Measurements from ENCODE around the gene FAM32A. TPM values are rescaled to one million over a fixed set of nuclear protein-coding genes. Genes with fewer than 3 reads are reported as not detected.

FAM32A gene
- total and polyA plus RNA-seq, 4 donors, result 81.6 to 142 (median 131) TPM

DNA sequence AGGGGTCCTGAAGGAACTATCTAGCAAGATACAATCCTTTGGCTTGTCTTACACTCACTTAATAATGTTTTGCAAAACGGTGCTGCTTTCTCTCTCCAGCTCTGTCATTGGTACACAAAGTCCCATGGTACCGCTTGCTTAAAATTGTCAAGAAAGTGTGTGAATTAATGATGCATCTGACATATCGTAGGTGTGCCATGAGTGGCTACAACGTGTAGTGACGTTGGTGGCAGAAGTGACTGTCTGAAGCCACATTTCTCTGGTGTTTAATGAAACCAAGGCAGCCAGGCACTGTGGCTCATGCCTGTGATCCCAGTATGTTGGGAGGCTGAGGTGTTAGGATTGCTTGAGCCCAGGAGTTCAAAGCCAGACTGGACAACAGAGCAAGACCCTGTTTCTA lies 39.1 kb upstream of the FAM32A start:
- H3K27me3 ChIP-seq (ENCODE audit: control insufficient read depth, insufficient read depth, low read length), result no peaks in the 10 kb centered on the region
- H3K4me3 ChIP-seq (ENCODE audit: low read depth, low read length), result no peak overlapping the region
- no peak for DNase-seq (ENCODE audit: low read depth in 4 of 6, low spot score in 6 of 6)
- no peaks in the 10 kb centered on the region for H3K4me1 ChIP-seq (ENCODE audit: control insufficient read depth, insufficient read depth, low read length)
- 81% methylated on average over 5 of the region's 5 CpGs for WGBS (ENCODE audit: insufficient coverage)
- H3K27ac ChIP-seq (ENCODE audit: low read depth, low read length), result no peak overlapping the region
- H3K36me3 ChIP-seq (ENCODE audit: control insufficient read depth, insufficient read depth, low read length), result no peaks in the 10 kb centered on the region
- H3K9me3 ChIP-seq (ENCODE audit: control insufficient read depth, insufficient read depth, low read length), result no peaks in the 10 kb centered on the region

DNA sequence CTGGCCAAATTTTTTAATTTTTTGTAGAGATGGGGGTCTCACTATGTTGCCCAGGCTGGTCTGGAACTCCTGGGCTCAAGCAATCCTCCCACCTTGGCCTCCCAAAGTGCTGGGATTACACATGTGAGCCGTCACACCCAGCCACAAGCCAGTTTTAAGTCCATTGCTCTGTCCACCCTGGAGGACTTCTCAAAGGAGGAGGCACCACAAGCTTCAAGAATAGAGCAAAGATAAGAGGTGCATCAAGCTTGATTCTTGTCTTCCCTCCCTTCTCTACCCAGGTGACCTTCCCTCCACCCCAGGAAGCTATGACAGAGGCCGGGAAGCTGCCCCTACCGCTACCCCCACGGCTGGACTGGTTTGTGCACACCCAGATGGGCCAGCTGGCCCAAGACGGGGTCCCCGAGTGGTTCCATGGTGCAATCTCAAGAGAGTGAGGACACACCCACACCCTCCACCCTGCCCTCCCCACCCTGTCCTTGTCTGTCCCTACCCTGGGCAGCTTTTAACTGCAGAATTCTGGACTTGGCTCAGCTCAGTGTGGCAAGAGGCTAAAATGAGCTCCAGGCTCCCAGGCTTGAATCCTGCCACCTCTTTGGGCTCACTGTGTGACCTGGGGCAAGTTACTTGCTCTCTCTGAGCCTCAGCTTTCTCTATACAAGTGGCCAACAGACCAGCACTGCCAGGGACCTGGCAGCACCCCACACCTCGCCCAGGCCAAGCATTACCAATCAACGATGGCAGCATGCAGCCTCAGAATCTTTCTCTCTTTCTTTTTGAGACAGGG lies 36.6 kb upstream of the FAM32A start:
- DNase-seq (ENCODE audit: low read depth in 4 of 6, low spot score in 6 of 6), result no peak
- no peaks in the 10 kb centered on the region for H3K4me1 ChIP-seq (ENCODE audit: control insufficient read depth, insufficient read depth, low read length)
- H3K27me3 ChIP-seq (ENCODE audit: control insufficient read depth, insufficient read depth, low read length), result no peaks in the 10 kb centered on the region
- H3K4me3 ChIP-seq (ENCODE audit: low read depth, low read length), result no peak overlapping the region
- WGBS (ENCODE audit: insufficient coverage), result 73% methylated on average over 8 of the region's 8 CpGs
- no peaks in the 10 kb centered on the region for H3K36me3 ChIP-seq (ENCODE audit: control insufficient read depth, insufficient read depth, low read length)
- H3K27ac ChIP-seq (ENCODE audit: low read depth, low read length), result no peak overlapping the region
- no peaks in the 10 kb centered on the region for H3K9me3 ChIP-seq (ENCODE audit: control insufficient read depth, insufficient read depth, low read length)

DNA sequence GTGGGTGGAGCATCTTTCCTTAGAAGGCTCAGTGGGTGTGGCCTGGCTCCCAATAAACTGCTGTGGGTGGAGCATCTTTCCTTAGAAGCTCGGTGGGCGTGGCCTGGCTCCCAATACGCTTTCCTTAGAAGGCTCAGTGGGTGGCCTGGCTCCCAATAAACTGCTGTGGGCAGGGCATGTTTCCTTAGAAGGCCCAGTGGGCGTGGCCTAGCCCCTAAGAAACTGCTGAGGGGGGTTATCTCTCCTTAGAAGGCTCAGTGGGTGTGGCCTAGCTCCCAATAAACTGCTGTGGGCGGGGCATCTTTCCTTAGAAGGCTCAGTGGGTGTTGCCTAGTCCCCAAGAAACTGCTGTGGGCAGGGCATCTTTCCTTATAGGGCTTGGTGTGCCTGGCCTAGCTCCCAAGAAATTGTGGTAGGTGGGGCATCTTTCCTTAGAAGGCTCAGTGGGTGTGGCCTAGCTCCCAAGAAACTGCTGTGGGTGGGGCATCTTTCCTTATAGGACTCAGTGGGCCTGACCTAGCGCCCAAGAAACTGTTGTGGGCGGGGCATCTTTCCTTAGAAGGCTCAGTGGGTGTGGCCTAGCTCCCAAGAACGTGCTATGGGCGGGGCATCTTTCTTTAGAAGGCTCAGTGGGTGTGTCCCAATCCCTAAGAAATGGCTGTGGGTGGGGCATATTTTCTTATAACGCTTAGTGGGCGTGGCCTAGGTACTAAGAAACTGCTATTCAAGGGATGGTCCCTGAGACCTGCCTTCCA lies 31.5 kb upstream of the FAM32A start:
- Histone ChIP-seq H3K27ac (ENCODE audit: low read depth, low read length) (no peak overlapping the region), H3K27me3 (ENCODE audit: control insufficient read depth, insufficient read depth, low read length) (no peaks in the 10 kb centered on the region), H3K36me3 (ENCODE audit: control insufficient read depth, insufficient read depth, low read length) (no peaks in the 10 kb centered on the region), H3K9me3 (ENCODE audit: control insufficient read depth, insufficient read depth, low read length) (no peaks in the 10 kb centered on the region), H3K4me1 (ENCODE audit: control insufficient read depth, insufficient read depth, low read length) (no peaks in the 10 kb centered on the region), H3K4me3 (ENCODE audit: low read depth, low read length) (no peak overlapping the region)
- 92% methylated on average over 8 of the region's 11 CpGs for WGBS (ENCODE audit: insufficient coverage)
- DNase-seq (ENCODE audit: low read depth in 4 of 6, low spot score in 6 of 6), result no peak

DNA sequence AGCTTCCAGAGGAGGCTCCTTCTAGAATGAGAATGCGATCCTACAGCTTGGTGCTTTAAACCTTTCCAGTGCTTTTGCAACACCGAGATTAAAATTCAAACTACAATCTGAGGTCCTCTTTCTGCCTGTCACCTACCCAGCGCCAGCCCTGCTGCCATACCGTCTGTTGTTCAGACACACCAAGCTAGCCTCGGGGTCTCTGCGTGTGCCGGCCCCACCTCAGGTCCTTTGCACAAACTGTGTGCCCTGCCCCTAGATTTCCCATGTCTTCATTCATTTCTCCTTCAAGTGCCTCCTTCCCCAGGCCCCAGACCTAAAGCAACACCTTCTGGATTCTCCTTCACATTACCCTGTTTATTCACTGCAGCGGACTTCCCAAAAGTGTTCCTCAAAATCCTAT lies 30.7 kb upstream of the FAM32A start:
- 89% methylated on average over 8 of the region's 8 CpGs for WGBS (ENCODE audit: insufficient coverage)
- DNase-seq (ENCODE audit: low read depth in 4 of 6, low spot score in 6 of 6), result no peak
- no peaks in the 10 kb centered on the region for H3K27me3 ChIP-seq (ENCODE audit: control insufficient read depth, insufficient read depth, low read length)
- no peaks in the 10 kb centered on the region for H3K36me3 ChIP-seq (ENCODE audit: control insufficient read depth, insufficient read depth, low read length)
- no peaks in the 10 kb centered on the region for H3K9me3 ChIP-seq (ENCODE audit: control insufficient read depth, insufficient read depth, low read length)
- no peak overlapping the region for H3K4me3 ChIP-seq (ENCODE audit: low read depth, low read length)
- H3K27ac ChIP-seq (ENCODE audit: low read depth, low read length), result no peak overlapping the region
- no peaks in the 10 kb centered on the region for H3K4me1 ChIP-seq (ENCODE audit: control insufficient read depth, insufficient read depth, low read length)

DNA sequence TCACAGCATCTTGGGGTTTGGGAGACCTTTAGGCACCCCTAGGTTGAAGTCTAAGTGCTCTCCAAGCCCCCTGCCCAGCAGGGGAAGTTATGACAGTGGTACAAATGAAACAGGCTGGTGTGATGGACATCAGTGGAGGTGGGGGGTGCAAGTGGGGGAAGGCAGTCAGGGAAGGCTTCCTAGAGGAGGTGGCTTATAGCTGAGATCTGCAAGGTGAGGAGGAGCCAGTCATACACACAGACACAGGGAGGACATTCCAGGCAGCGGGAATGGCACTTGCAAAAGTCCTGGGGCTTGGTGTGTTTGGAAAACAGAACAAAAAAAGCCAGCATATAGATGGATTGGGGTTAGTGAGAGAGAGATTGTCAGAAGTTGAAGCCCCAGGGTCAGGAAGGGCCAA lies 30.1 kb upstream of the FAM32A start:
- Histone ChIP-seq H3K36me3 (ENCODE audit: control insufficient read depth, insufficient read depth, low read length) (no peaks in the 10 kb centered on the region), H3K4me3 (ENCODE audit: low read depth, low read length) (no peak overlapping the region), H3K27me3 (ENCODE audit: control insufficient read depth, insufficient read depth, low read length) (no peaks in the 10 kb centered on the region), H3K27ac (ENCODE audit: low read depth, low read length) (no peak overlapping the region), H3K4me1 (ENCODE audit: control insufficient read depth, insufficient read depth, low read length) (no peaks in the 10 kb centered on the region), H3K9me3 (ENCODE audit: control insufficient read depth, insufficient read depth, low read length) (no peaks in the 10 kb centered on the region)
- WGBS (ENCODE audit: insufficient coverage), result 89% methylated on average over 1 of the region's 1 CpG
- no peak for DNase-seq (ENCODE audit: low read depth in 4 of 6, low spot score in 6 of 6)

DNA sequence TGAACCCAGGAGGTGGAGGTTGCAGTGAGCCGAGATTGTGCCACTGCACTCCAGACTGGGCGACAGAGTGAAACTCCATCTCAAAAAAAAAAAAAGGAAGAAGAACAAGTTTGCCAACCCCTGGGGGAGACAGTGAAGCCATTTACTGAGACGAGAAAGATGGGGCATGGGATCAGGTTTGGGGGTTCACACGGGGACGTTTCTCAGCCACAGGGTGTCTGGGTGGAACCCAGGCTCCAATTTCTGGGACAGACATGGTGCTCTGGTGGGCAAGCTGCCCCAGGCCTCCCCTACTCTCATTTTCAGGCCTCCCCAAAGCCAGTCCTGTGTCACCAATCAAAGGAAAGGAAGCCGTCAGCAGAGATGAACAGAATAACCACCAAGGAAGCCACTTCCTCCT lies 28.3 kb upstream of the FAM32A start:
- no peaks in the 10 kb centered on the region for H3K36me3 ChIP-seq (ENCODE audit: control insufficient read depth, insufficient read depth, low read length)
- H3K4me3 ChIP-seq (ENCODE audit: low read depth, low read length), result no peak overlapping the region
- no peaks in the 10 kb centered on the region for H3K4me1 ChIP-seq (ENCODE audit: control insufficient read depth, insufficient read depth, low read length)
- no peaks in the 10 kb centered on the region for H3K27me3 ChIP-seq (ENCODE audit: control insufficient read depth, insufficient read depth, low read length)
- H3K9me3 ChIP-seq (ENCODE audit: control insufficient read depth, insufficient read depth, low read length), result no peaks in the 10 kb centered on the region
- no peak for DNase-seq (ENCODE audit: low read depth in 4 of 6, low spot score in 6 of 6)
- WGBS (ENCODE audit: insufficient coverage), result 79% methylated on average over 5 of the region's 6 CpGs
- no peak overlapping the region for H3K27ac ChIP-seq (ENCODE audit: low read depth, low read length)

DNA sequence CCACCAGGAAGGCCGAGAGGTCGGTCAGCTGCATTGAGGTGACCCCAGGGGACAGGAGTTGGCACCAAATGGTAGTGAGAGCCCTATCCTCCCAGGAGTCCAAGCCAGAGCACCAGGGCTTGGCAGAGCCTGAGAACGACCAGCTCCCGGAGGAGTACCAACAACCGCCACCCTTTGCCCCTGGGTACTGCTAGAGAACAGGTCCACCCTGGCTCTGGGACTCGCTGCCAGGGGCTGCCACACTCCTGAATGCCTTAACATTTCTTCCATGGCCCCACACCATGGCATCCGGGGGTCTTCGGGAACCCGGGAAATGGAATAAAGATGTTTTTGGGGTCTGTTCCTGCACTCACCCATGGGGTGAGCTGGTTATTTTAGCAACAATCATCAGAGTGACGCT lies 27.6 kb upstream of the FAM32A start:
- no peaks in the 10 kb centered on the region for H3K4me1 ChIP-seq (ENCODE audit: control insufficient read depth, insufficient read depth, low read length)
- DNase-seq (ENCODE audit: low read depth in 4 of 6, low spot score in 6 of 6), result no peak
- no peak overlapping the region for H3K27ac ChIP-seq (ENCODE audit: low read depth, low read length)
- no peaks in the 10 kb centered on the region for H3K27me3 ChIP-seq (ENCODE audit: control insufficient read depth, insufficient read depth, low read length)
- H3K36me3 ChIP-seq (ENCODE audit: control insufficient read depth, insufficient read depth, low read length), result no peaks in the 10 kb centered on the region
- 86% methylated on average over 7 of the region's 10 CpGs for WGBS (ENCODE audit: insufficient coverage)
- no peaks in the 10 kb centered on the region for H3K9me3 ChIP-seq (ENCODE audit: control insufficient read depth, insufficient read depth, low read length)
- no peak overlapping the region for H3K4me3 ChIP-seq (ENCODE audit: low read depth, low read length)

DNA sequence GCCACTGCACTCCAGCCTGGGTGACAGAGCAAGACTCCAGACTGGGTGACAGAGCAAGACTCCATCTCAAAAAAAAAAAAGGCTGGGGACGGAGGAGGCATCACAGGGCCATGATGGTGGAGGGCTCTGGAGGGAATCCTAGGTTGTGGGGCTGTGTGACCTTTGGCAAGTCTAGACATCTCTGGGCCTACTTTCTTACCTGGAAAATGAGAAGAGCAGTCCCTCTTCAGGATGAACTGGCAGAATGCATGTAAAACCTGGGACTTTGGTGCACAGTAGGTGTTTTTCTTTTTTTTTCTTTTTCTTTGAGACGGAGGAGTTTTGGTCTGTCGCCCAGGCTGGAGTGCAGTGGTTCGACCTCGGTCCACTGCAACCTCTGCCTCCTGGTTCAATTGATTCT lies 25.6 kb upstream of the FAM32A start:
- WGBS (ENCODE audit: insufficient coverage), result 92% methylated on average over 2 of the region's 5 CpGs
- Histone ChIP-seq H3K4me3 (ENCODE audit: low read depth, low read length) (no peak overlapping the region), H3K36me3 (ENCODE audit: control insufficient read depth, insufficient read depth, low read length) (no peaks in the 10 kb centered on the region), H3K9me3 (ENCODE audit: control insufficient read depth, insufficient read depth, low read length) (no peaks in the 10 kb centered on the region), H3K27ac (ENCODE audit: low read depth, low read length) (no peak overlapping the region), H3K27me3 (ENCODE audit: control insufficient read depth, insufficient read depth, low read length) (no peaks in the 10 kb centered on the region), H3K4me1 (ENCODE audit: control insufficient read depth, insufficient read depth, low read length) (no peaks in the 10 kb centered on the region)
- no peak for DNase-seq (ENCODE audit: low read depth in 4 of 6, low spot score in 6 of 6)

DNA sequence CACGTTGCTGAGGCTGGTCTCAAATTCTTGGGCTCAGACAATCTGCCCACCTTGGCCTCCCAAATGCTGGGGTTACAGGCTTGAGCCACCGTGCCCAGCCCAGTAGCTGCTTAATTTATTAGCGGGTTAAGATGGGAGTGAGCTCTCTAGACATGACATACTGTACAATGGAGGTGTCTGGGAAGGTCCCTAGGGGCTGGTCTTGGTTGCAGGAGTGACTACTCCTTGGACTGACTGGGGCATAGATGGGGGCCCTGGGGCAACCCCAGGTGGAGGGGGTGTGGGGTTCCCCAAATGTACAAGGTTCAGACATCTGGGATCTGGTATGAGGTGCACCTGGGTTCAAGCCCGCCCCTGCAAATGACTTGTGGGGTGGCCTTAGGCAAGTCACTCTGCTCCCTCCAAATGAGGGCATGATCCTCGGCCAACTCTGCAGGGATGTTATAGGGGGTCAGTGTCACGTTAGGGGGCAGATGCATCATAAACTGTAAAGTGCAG lies 24.7 kb upstream of the FAM32A start:
- Histone ChIP-seq H3K9me3 (ENCODE audit: control insufficient read depth, insufficient read depth, low read length) (no peaks in the 10 kb centered on the region), H3K36me3 (ENCODE audit: control insufficient read depth, insufficient read depth, low read length) (no peaks in the 10 kb centered on the region), H3K27ac (ENCODE audit: low read depth, low read length) (no peak overlapping the region), H3K27me3 (ENCODE audit: control insufficient read depth, insufficient read depth, low read length) (no peaks in the 10 kb centered on the region), H3K4me3 (ENCODE audit: low read depth, low read length) (no peak overlapping the region), H3K4me1 (ENCODE audit: control insufficient read depth, insufficient read depth, low read length) (no peaks in the 10 kb centered on the region)
- 73% methylated on average over 4 of the region's 6 CpGs for WGBS (ENCODE audit: insufficient coverage)
- DNase-seq (ENCODE audit: low read depth in 4 of 6, low spot score in 6 of 6), result no peak

Data from spinal cord (tissue), 10 donors.